Peyer's patch (tissue), 4 donors: Measurements from ENCODE around the gene DKK3. TPM values are rescaled to one million over a fixed set of nuclear protein-coding genes. Genes with fewer than 3 reads are reported as not detected.

Experiments used
- DNase-seq, 3 donors: peaks; one replicate each; pipeline ENCODE4 v3.0.0-alpha.2; 2017 to 2019
- H3K27ac ChIP-seq, 4 donors: fragments of 200-600 bp; sonication (generic); one replicate each; pipeline ENCODE4 v1.5.1; 2016 to 2019
- H3K27me3 ChIP-seq, 2 donors: fragments of 200-600 bp; sonication (generic); one replicate each; pipeline ENCODE4 v1.5.1; 2019
- H3K36me3 ChIP-seq, 3 donors: fragments of 200-600 bp; sonication (generic); one replicate each; pipeline ENCODE4 v1.5.1; 2016 to 2019
- H3K4me1 ChIP-seq, 4 donors: fragments of 200-600 bp; sonication (generic); one replicate each; pipeline ENCODE4 v1.5.1; 2016 to 2019
- H3K4me3 ChIP-seq, 4 donors: fragments of 200-600 bp; sonication (generic); 1 replicate in 3 of 4; 2 replicates in 1 of 4; pipeline ENCODE4 v1.5.1; 2016 to 2019; ENCODE audit warnings: mild to moderate bottlenecking in 1 of 4
- H3K9me3 ChIP-seq, 4 donors: fragments of 200-600 bp; sonication (generic); one replicate each; pipeline ENCODE4 v1.5.1; 2016 to 2019; ENCODE audit warnings: mild to moderate bottlenecking in 1 of 4
- POLR2A ChIP-seq, 2 donors: fragments of 450-650 bp; IDR thresholded peaks; one replicate each; pipeline ENCODE4 v1.5.1; 2017; ENCODE audit warnings: antibody characterized with exemption in 2 of 2, mild to moderate bottlenecking in 2 of 2, moderate library complexity in 2 of 2
- total RNA-seq, 4 donors: library from RNA; depleted of rRNA; stranded (reverse); fragments of >200 nt; gene quantifications; one replicate each; pipeline ENCODE4 v1.1.0, GENCODE V29; 2016
- TF ChIP-seq, protein P1 (sequence below), 6 experiments: fragments of 450-650 bp in 4 of 6; fragments of 200-600 bp in 2 of 6; sonication (generic) in 1 of 6; IDR thresholded peaks; one replicate each; pipeline ENCODE4 v1.5.1; 2017 to 2019; ENCODE audit warnings: antibody characterized with exemption in 6 of 6, mild to moderate bottlenecking in 3 of 6, moderate library complexity in 1 of 6

Gene DKK3
- total RNA-seq, 4 donors from 2014 or later: 19.8 to 52.0 (median 26.7) TPM

- TF ChIP-seq POLR2A (IDR thresholded peaks at IDR 0.05): no peak
- TF ChIP-seq, protein P1, sequence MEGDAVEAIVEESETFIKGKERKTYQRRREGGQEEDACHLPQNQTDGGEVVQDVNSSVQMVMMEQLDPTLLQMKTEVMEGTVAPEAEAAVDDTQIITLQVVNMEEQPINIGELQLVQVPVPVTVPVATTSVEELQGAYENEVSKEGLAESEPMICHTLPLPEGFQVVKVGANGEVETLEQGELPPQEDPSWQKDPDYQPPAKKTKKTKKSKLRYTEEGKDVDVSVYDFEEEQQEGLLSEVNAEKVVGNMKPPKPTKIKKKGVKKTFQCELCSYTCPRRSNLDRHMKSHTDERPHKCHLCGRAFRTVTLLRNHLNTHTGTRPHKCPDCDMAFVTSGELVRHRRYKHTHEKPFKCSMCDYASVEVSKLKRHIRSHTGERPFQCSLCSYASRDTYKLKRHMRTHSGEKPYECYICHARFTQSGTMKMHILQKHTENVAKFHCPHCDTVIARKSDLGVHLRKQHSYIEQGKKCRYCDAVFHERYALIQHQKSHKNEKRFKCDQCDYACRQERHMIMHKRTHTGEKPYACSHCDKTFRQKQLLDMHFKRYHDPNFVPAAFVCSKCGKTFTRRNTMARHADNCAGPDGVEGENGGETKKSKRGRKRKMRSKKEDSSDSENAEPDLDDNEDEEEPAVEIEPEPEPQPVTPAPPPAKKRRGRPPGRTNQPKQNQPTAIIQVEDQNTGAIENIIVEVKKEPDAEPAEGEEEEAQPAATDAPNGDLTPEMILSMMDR (IDR thresholded peaks at IDR 0.05): no peak
- H3K4me1 ChIP-seq: no peaks in the 10 kb centered on the region
- no peaks in the 10 kb centered on the region for H3K36me3 ChIP-seq
These were observed 7.1 kb upstream of the DKK3 start for GRCh38 chr11:12015486-12015885.

GRCh38 chr11:12013781-12014180 is 5.4 kb upstream of the DKK3 start:
- Histone ChIP-seq H3K9me3 (no peaks in the 10 kb centered on the region), H3K36me3 (no peaks in the 10 kb centered on the region), H3K4me3 (no peak overlapping the region), H3K4me1 (peaks cover 0 to 3% (median 0%) of the 10 kb centered on the region in 4 donors), H3K27ac (no peak overlapping the region), H3K27me3 (peaks cover 0 to 3% of the 10 kb centered on the region in 2 donors)
- TF ChIP-seq POLR2A (IDR thresholded peaks at IDR 0.05): no peak
- TF ChIP-seq, protein P1 (IDR thresholded peaks at IDR 0.05): no peak
- DNase-seq: no peak

More at GRCh38 chr11:12015486-12015885, 7.1 kb upstream of the DKK3 start:
- Histone ChIP-seq H3K27ac (no peak overlapping the region), H3K4me3 (no peak overlapping the region), H3K27me3 (no peaks in the 10 kb centered on the region), H3K9me3 (no peaks in the 10 kb centered on the region)
- DNase-seq: no peak

- Histone ChIP-seq H3K4me3 (peak overlapping the region in 2 of 4 donors; percentile 61 to 63), H3K9me3 (no peaks in the 10 kb centered on the region), H3K36me3 (no peaks in the 10 kb centered on the region), H3K27ac (no peak overlapping the region), H3K4me1 (peaks cover 0 to 13% (median 3%) of the 10 kb centered on the region in 4 donors), H3K27me3 (peaks cover 0 to 17% of the 10 kb centered on the region in 2 donors)
- no peak for DNase-seq
- TF ChIP-seq POLR2A (IDR thresholded peaks at IDR 0.05): no peak
- TF ChIP-seq, protein P1 (IDR thresholded peaks at IDR 0.05): no peak
These were observed 1.3 kb upstream of the DKK3 start for GRCh38 chr11:12009617-12010321.

GRCh38 chr11:12008790-12009616 is 577 bp upstream of the DKK3 start:
- Histone ChIP-seq H3K4me1 (peaks cover 0 to 13% (median 3%) of the 10 kb centered on the region in 4 donors), H3K27me3 (peaks cover 0 to 17% of the 10 kb centered on the region in 2 donors), H3K27ac (peak overlapping the region in 3 of 4 donors; percentile 52 to 69 (median 66)), H3K36me3 (no peaks in the 10 kb centered on the region), H3K4me3 (peak overlapping the region; percentile 4 to 63 (median 49)), H3K9me3 (no peaks in the 10 kb centered on the region)
- TF ChIP-seq, protein P1 (IDR thresholded peaks at IDR 0.05): no peak
- no peak for TF ChIP-seq POLR2A (IDR thresholded peaks at IDR 0.05)
- DNase-seq: no peak

DNA sequence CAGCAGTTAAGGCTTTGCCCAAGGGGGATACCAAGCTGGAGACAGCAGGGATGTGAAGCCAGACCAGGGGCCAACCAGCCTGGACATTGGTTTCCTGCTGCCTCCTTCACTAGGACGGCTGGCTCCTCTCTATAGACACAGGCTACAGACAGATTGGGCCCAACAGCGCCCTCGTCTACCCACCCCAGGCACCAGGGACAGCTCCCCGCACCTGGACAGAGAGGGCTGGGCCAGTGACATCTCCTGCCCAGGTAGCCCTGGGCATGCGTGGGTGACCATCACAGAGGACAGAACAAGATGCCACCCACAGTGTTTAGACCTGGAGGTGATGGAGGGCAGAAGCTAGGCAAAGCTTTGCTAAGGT is 1.2 kb downstream of the DKK3 start:
- H3K4me3 ChIP-seq: peak overlapping the region in 1 of 4 donors; percentile 63

More for the DNA sequence above, 1.2 kb downstream of the DKK3 start:
- DNase-seq: no peak
- TF ChIP-seq, protein P1 (IDR thresholded peaks at IDR 0.05): no peak
- TF ChIP-seq POLR2A (IDR thresholded peaks at IDR 0.05): no peak
- no peaks in the 10 kb centered on the region for H3K9me3 ChIP-seq
- no peaks in the 10 kb centered on the region for H3K36me3 ChIP-seq
- peak overlapping the region in 2 of 4 donors; percentile 25 to 52 for H3K27ac ChIP-seq
- peaks cover 0 to 17% of the 10 kb centered on the region in 2 donors for H3K27me3 ChIP-seq
- peaks cover 0 to 13% (median 3%) of the 10 kb centered on the region in 4 donors for H3K4me1 ChIP-seq
